HG03442 (cell line): ENCODE measurements around the gene APOBEC3B.
"Not testable (repeated sequence)": the region's sequence is repeated elsewhere in the genome, so short reads cannot be mapped to it uniquely, and the experiment has no call there.

ENCODE experiments used
- ATAC-seq: cut with Tn5 transposase; IDR thresholded peaks from one replicate; pipeline ENCODE4 v1.9.1; 2021; ENCODE audit warnings: mild to moderate bottlenecking, moderate library complexity; ENCODE audit not compliant: unreplicated experiment

The APOBEC3B gene

DNA sequence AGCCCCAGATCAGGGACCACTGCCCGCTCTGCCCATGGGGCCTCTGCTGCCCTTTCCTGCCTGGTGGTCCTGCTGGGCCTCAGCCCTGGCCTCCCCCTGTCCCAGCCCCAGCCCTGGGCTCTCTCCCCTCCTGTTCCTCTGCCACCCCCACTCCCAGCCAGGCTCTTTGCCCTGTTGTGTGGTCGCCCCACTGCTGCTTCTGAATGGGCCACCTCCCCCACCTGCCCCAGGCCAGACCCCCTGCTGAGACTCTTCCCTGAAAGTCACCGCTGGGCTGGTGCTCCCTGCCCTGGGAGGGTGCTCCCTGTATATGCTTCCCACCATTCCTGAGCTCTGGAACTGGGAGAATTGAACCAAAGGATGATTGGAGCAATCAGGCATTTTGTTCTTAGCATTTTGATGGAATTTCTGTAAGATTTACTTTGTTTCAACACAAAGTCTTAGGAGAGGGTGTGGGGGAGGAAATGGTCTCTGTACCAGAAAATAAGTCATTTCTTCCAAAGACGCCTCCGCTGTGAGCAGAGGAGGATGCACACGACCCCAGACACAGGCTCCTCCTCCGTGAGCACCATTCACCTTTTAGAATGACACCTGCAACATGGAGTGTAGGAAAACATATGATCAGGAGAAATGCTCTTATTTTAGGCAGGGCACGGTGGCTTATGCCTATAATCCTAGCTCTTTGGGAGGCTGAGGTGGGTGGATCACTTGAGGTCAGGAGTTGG lies 5.2 kb downstream of the APOBEC3B start:
- no peak for ATAC-seq

GRCh38 chr22:38989466-38989865 lies 7.3 kb downstream of the APOBEC3B start:
- no peak for ATAC-seq

- ATAC-seq, result not testable (repeated sequence)
These were observed 10.8 kb downstream of the APOBEC3B start for GRCh38 chr22:38992871-38993371.

DNA sequence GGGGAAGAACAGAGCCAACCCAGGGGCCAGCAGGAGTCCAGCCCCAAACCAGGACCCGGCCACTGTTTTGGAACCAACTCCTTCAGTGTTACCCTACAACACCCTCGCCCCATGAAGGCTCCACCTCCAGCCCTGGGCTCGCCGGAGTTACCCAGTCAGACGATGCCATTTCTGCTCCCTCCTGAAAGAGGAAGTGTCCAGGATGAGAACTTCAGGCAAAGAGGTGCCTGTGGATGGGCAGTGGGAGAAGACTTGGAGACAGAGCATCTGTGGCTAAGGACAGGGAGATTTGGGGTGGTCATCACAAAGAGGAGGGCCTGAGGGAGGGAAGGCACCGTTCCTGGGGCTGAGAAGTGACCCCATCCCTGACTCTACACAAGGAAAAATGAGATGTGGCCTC lies 14.0 kb downstream of the APOBEC3B start:
- ATAC-seq, result no peak

- ATAC-seq, result no peak
These were observed 15.4 kb downstream of the APOBEC3B start for GRCh38 chr22:38997518-38997917.

GRCh38 chr22:39003165-39003638 lies 21.1 kb downstream of the APOBEC3B start:
- no peak for ATAC-seq

DNA sequence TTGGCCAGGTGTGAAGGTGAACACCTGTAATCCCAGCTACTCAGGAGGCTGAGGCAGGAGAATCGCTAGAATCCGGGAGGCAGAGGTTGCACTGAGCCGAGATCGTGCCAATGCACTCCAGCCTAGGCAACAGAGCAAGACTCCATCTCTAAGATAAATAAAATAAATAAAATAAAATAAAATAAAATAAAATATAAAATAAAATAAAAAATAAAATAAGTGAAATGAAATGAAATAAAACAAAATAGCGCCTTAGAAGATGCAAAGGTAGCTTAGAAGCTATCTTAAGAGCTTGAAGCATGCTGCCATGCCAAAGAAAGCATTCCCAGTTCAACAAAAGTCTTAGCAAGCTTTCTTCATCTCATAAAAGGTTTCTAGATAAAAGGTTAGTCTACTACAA lies 25.0 kb downstream of the APOBEC3B start:
- no peak for ATAC-seq

DNA sequence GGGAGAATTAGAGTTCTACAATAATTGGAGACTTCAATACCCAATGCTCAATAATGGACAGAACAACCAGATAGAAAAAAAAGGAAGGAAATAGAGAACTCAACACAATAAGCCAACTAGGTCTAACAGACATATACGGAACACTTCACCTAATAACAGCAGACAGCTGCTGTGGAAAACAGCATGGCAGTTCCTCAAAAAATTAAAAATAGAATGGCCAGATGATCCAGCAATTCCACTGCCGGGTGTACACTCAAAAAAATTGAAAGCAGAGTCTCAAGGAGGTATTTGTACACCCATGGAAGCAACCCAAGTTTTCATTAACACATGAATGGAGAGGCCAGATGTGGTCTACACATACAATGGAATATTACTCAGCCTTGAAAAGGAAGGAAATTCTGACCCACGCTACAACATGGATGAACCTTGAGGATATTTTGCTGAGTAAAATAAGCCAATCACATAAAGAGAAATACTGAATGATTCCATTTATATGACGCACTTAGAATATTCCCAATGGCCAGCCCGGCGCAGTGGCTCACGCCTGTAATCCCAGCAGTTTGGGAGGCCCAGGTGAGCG lies 26.2 kb downstream of the APOBEC3B start:
- ATAC-seq, result not testable (repeated sequence)

DNA sequence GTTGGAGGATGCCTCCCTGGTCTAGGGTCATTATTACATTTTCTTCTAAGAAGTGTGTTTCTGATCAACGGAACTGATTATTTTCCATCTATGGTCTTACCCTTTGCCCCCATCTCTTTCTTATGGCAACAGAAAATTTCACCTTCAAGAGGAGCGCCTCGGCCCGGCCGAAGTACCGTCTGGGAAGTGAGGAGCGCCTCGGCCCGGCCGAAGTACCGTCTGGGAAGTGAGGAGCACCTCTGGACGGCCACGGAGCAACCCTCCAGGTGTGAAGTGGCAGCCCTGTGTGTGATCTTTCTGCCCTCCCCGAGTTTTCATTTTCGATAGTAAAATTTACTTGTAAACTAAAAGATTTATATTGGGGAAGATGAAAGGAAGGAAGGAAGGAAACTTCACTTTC lies 28.8 kb downstream of the APOBEC3B start:
- ATAC-seq, result no peak

DNA sequence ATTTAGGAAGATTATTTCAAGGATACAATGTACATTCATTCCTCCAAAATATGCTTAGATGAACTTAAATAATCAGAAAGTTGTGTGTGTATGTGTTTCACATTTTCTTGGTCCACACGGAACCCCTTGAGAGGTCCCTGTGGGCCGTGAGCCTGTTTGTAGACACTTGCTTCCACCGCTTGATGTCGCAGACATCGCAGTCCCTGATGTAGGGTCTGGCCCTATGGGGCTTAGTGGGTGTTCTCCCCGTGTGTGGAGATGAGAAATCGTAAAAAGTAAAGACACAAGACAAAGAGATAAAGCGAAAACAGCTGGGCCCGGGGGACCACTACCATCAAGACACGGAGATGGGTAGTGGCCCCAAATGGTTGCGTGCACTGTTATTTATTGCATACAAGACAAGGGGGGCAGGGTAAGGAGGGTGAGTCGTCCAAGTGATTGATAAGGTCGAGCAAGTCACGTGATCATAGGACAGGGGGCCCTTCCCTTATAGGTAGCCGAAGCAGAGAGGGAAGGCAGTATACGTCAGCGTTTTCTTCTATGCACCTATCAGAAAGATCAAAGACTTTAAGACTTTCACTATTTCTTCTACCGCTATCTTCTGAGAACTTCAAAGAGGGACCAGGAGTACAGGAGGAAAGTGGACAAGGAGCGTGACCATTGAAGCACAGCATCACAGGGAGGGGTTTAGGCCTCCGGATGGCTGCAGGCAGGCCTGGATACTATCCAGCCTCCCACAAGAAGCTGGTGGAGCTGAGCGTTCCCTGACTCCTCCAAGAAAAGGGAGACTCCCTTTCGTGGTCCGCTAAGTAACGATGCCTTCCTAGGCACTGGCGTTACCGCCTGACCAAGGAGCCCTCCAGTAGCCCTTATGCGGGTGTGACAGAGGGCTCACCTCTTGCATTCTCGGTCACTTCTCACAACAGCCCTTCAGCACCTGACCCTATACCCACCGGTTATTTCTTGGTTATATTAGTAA lies 30.7 kb downstream of the APOBEC3B start:
- no peak for ATAC-seq

GRCh38 chr22:39013561-39013941 lies 31.4 kb downstream of the APOBEC3B start:
- ATAC-seq, result not testable (repeated sequence)

DNA sequence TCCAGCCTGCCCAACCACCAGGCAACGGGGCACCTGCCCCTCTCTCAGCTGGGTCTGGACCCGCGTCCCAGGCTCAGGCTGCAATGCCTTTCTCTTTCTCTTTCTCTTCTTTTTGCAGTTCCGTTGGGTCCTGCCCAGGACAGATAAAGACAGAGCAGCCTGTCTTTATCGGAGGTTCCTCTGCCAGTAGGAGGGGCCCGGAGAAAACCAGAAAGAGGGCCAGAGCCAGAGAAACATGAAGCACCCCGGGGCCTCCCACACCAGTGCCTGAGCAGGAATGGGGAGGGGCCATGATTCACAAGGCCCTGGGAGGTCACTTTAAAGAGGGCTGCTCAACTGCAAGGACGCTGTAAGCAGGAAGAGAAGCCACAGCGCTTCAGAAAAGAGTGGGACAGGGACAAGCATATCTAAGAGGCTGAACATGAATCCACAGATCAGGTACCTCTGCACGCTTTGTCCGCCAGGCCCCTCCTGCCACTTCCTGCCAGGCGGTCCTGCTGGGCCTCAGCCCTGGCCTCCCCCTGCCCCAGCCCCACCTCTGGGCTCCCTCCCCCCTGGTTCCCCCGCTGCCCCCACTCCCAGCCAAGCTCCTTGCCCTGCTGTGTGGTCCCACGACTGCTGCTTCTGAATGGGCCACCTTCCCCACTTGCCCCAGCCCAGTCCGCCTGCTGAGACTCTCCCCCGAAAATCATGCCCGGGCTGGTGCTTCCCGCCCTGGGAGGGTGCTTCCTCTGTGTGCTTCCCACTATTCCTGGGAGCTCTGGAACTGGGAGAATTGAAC lies 32.0 kb downstream of the APOBEC3B start, which contains the start of gene APOBEC3C:
Gene APOBEC3C, plus strand, starts transcription at position 316 of the 781 bp plus-strand sequence. Its CDS starts 106 bp downstream, at position 422.
- ATAC-seq, result peak; percentile 83

DNA sequence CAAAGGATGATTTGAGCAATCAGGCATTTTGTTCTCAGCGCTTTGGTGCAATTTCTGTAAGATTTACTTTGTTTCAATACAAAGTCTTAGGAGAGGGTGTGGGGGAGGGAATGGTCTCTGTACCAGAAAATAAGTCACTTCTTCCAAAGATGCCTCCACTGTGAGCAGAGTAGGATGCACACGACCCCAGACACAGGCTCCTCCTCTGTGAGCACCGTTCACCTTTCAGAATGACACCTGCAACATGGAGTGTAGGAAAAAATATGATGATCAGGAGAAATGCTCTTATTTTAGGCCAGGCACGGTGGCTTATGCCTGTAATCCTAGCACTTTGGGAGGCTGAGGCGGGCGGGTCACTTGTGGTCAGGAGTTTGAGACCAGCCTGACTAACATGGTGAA lies 32.6 kb downstream of the APOBEC3B start:
- not testable (repeated sequence) for ATAC-seq

GRCh38 chr22:39016592-39016991 lies 34.4 kb downstream of the APOBEC3B start:
- ATAC-seq, result no peak

DNA sequence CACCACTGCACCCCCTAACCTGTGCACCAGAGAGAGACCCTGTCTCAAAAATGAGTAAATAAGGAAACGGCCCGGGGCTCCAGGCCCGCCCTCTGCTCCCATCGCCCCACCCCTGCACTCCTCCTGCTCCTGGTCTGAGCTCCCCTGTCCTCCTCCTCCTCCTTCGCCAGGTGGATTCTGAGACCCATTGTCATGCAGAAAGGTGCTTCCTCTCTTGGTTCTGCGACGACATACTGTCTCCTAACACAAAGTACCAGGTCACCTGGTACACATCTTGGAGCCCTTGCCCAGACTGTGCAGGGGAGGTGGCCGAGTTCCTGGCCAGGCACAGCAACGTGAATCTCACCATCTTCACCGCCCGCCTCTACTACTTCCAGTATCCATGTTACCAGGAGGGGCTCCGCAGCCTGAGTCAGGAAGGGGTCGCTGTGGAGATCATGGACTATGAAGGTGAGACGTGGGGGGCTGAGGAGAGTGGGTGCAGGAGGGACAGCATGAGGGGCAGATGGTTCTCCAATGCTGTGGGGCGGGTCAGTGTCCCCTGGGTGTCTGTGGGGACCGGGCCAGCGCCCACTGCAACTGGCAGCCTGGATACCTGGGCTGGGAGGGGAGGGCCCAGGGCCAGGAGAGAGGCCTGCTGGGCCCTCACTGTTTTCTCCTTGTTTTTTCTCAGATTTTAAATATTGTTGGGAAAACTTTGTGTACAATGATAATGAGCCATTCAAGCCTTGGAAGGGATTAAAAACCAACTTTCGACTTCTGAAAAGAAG lies 35.6 kb downstream of the APOBEC3B start:
- ATAC-seq, result no peak

GRCh38 chr22:39020021-39020651 lies 38.0 kb downstream of the APOBEC3B start:
- not testable (repeated sequence) for ATAC-seq

GRCh38 chr22:39021552-39022250 lies 39.6 kb downstream of the APOBEC3B start:
- no peak for ATAC-seq

GRCh38 chr22:39024519-39025308 lies 42.6 kb downstream of the APOBEC3B start:
- ATAC-seq, result no peak
